A549 (cell line): ENCODE results near the gene RNPEP.

Experiments used
- BCL3 ChIP-seq: fragments of >200 bp; sonication (Bioruptor Twin); formaldehyde crosslinking; IDR thresholded peaks from 3 replicates; pipeline ENCODE4 v1.6.1; 2016
- CHD2 ChIP-seq: fragments of 150-350 bp; IDR thresholded peaks from 2 replicates; pipeline ENCODE4 v1.6.1; 2014; ENCODE audit warnings: low read length; ENCODE audit not compliant: partially characterized antibody
- CTCF ChIP-seq: fragments of >200 bp; sonication (Bioruptor Twin); formaldehyde crosslinking; IDR thresholded peaks from 3 replicates; pipeline ENCODE4 v1.5.1; 2016
- EP300 ChIP-seq, 2 experiments: fragments of >200 bp; sonication (Bioruptor Twin); formaldehyde crosslinking; IDR thresholded peaks; 2 replicates in 1 of 2; 3 replicates in 1 of 2; pipeline ENCODE4 v1.6.1; 2016 to 2017
- POLR2A ChIP-seq: IDR thresholded peaks from 2 replicates; pipeline ENCODE4 v1.6.1; 2012; ENCODE audit warnings: mild to moderate bottlenecking, low read length
- REST ChIP-seq: fragments of 200-600 bp; sonication (generic); IDR thresholded peaks from 2 replicates; pipeline ENCODE4 v1.6.1; 2016; ENCODE audit warnings: antibody characterized with exemption, mild to moderate bottlenecking, moderate library complexity
- SMC3 ChIP-seq: fragments of >200 bp; sonication (Bioruptor Twin); formaldehyde crosslinking; IDR thresholded peaks from 3 replicates; pipeline ENCODE4 v1.6.1; 2018; ENCODE audit warnings: inconsistent platforms
- ZSCAN20 ChIP-seq: fragments of 250-450 bp; sonication (Bioruptor Pico); IDR thresholded peaks from 2 replicates; pipeline ENCODE4 v1.8.0; 2022; ENCODE audit warnings: mild to moderate bottlenecking, moderate library complexity

- TF ChIP-seq CTCF: no peak
- no peak for TF ChIP-seq POLR2A
- no peak for TF ChIP-seq EP300 (IDR thresholded peaks at IDR 0.05)
- TF ChIP-seq REST: no peak
- no peak for TF ChIP-seq ZSCAN20 (CRISPR knock-in tag)
- no peak for TF ChIP-seq SMC3
- TF ChIP-seq CHD2: no peak
- no peak for TF ChIP-seq BCL3
Measured at GRCh38 chr1:201982082-201982622, 296 bp upstream of the RNPEP start.
